ENCODE data around the gene ICAM3. TPM values are rescaled to one million over a fixed set of nuclear protein-coding genes. Genes with fewer than 3 reads are reported as not detected.
"Not testable (repeated sequence)": the region's sequence is repeated elsewhere in the genome, so short reads cannot be mapped to it uniquely, and the experiment has no call there.

The ICAM3 gene
- total RNA-seq, result 5.0 and 5.5 TPM in 2 replicates

- FAIRE-seq, result no peak
Measured at GRCh38 chr19:10339380-10339960, at the start of gene ICAM3. TSS of gene ICAM3 (minus strand) at chr19:10339624. CDS start at chr19:10339614, 10 bp downstream.

DNA sequence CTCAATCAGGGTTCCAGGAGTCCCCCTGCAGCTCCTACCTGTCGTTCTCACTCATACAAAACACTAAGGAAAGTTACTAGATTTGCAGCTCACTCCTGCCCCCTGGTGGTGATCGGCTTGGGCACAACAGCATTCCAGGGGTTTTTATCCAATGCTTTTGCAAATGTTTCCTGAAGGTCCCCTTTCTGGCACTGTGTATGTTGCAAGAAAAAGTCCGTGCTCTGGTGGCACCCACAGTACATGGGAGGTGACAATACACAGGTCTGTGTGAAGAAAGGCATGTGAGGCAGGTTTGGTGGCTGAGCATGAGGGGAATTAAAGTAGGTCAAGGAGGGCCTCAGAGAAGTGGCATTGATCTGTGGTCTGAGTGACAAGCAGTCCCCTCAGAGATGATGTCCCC, 49.5 kb upstream of the ICAM3 start:
- FAIRE-seq (peak; percentile 7), DNase-seq (ENCODE audit: low read depth) (peak; percentile 65)
- peaks cover 9% of the 10 kb centered on the region for H3K36me3 ChIP-seq (ENCODE audit: control insufficient read depth, insufficient read depth, low read length)
- H3K27me3 ChIP-seq (ENCODE audit: control insufficient read depth, insufficient read depth, low read length), result no peaks in the 10 kb centered on the region
- no peak overlapping the region for H3K4me3 ChIP-seq (ENCODE audit: low read depth, low read length)
- TF ChIP-seq, protein P1, sequence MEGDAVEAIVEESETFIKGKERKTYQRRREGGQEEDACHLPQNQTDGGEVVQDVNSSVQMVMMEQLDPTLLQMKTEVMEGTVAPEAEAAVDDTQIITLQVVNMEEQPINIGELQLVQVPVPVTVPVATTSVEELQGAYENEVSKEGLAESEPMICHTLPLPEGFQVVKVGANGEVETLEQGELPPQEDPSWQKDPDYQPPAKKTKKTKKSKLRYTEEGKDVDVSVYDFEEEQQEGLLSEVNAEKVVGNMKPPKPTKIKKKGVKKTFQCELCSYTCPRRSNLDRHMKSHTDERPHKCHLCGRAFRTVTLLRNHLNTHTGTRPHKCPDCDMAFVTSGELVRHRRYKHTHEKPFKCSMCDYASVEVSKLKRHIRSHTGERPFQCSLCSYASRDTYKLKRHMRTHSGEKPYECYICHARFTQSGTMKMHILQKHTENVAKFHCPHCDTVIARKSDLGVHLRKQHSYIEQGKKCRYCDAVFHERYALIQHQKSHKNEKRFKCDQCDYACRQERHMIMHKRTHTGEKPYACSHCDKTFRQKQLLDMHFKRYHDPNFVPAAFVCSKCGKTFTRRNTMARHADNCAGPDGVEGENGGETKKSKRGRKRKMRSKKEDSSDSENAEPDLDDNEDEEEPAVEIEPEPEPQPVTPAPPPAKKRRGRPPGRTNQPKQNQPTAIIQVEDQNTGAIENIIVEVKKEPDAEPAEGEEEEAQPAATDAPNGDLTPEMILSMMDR (IDR thresholded peaks at IDR 0.05; ENCODE audit: insufficient read depth, low read length, severe bottlenecking), result peak; percentile 87

More at GRCh38 chr19:10339380-10339960, at the start of gene ICAM3:
- DNase-seq (ENCODE audit: low read depth), result no peak
- no peaks in the 10 kb centered on the region for H3K27me3 ChIP-seq (ENCODE audit: control insufficient read depth, insufficient read depth, low read length)
- no peaks in the 10 kb centered on the region for H3K36me3 ChIP-seq (ENCODE audit: control insufficient read depth, insufficient read depth, low read length)
- TF ChIP-seq, protein P1 (IDR thresholded peaks at IDR 0.05; ENCODE audit: insufficient read depth, low read length, severe bottlenecking), result no peak
- H3K4me3 ChIP-seq (ENCODE audit: low read depth, low read length), result no peak within 1 kb of the TSS

DNA sequence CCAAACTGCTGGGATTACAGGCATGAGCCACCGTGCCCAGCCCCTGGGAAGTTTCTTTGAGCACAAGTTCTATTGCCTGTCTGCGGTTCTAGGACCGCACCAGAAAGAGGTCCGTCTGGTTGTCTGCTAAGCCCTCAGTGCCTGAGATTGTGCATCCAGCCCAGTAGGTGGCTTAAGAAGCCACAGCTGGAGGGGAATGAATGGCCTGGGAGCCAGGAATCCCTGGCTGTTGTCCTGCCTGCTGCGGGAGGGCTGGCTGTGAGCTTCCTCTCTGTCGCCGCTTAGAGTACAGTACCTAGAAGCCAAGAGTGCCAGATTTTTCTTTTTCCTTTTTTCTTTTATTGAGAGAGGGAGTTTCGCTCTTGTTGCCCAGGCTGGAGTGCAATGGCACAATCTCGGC, 45.2 kb upstream of the ICAM3 start:
- DNase-seq (ENCODE audit: low read depth), result no peak
- Histone ChIP-seq H3K27me3 (ENCODE audit: control insufficient read depth, insufficient read depth, low read length) (no peaks in the 10 kb centered on the region), H3K4me3 (ENCODE audit: low read depth, low read length) (no peak overlapping the region), H3K36me3 (ENCODE audit: control insufficient read depth, insufficient read depth, low read length) (no peaks in the 10 kb centered on the region)
- no peak for FAIRE-seq
- TF ChIP-seq, protein P1 (IDR thresholded peaks at IDR 0.05; ENCODE audit: insufficient read depth, low read length, severe bottlenecking), result no peak

GRCh38 chr19:10383223-10383499, 43.7 kb upstream of the ICAM3 start:
- not testable (repeated sequence) for FAIRE-seq; H3K27me3 ChIP-seq (ENCODE audit: control insufficient read depth, insufficient read depth, low read length); DNase-seq (ENCODE audit: low read depth); H3K36me3 ChIP-seq (ENCODE audit: control insufficient read depth, insufficient read depth, low read length); H3K4me3 ChIP-seq (ENCODE audit: low read depth, low read length)

DNA sequence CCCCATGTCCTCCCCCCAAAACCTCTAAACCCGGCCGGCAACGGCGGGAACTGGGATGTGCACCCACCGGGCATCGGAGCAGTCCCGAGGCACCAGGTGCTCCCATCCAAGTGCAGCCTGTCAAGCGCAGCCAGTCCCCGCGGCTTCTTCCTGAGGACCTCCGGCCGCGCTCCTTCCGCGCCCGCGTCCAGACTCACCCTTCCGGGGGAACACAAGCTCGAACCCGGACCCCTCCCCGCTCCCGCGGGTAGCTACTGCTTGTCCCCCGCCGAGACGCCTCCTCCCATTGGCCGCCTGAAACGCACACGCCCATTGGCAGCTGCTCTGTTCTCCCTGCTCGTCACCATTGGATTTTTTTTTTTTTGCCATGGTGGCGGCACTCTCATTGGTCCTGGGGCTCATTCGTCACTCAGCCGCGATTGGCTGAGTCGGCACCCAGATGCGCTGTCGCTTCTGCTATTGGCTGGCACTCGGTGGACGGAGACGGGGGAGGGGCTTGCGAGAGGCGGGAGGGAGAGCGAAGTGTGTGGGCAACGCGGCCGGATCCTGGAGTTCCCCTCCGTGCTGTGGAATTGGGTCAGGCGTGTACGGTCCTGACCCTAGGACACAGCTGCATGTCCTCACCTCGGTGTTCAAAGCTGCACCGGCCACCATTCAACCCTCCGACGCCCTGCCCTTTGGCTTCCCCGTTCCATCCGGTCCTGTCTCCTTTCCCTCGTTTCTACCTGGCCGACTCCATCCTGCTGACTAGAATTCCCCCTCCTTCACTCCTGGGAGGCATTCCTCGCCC, 41.1 kb upstream of the ICAM3 start, which contains the start of gene TYK2:
TYK2 (minus strand) TSS at position 260 of the 790 bp plus-strand sequence. CDS start 2,166 bp downstream, outside the sequence.
- DNase-seq (ENCODE audit: low read depth) (peak; percentile 96), FAIRE-seq (peak; percentile 18)
- TF ChIP-seq, protein P1 (IDR thresholded peaks at IDR 0.05; ENCODE audit: insufficient read depth, low read length, severe bottlenecking), result no peak
- peak within 1 kb of the TSS; percentile 98 for H3K4me3 ChIP-seq (ENCODE audit: low read depth, low read length)
- no peaks in the 10 kb centered on the region for H3K27me3 ChIP-seq (ENCODE audit: control insufficient read depth, insufficient read depth, low read length)
- peaks cover 6% of the 10 kb centered on the region for H3K36me3 ChIP-seq (ENCODE audit: control insufficient read depth, insufficient read depth, low read length)

GRCh38 chr19:10379880-10380312, 40.5 kb upstream of the ICAM3 start:
- FAIRE-seq (no peak), DNase-seq (ENCODE audit: low read depth) (no peak)
- peak overlapping the region; percentile 98 for H3K4me3 ChIP-seq (ENCODE audit: low read depth, low read length)
- H3K27me3 ChIP-seq (ENCODE audit: control insufficient read depth, insufficient read depth, low read length), result no peaks in the 10 kb centered on the region
- peaks cover 7% of the 10 kb centered on the region for H3K36me3 ChIP-seq (ENCODE audit: control insufficient read depth, insufficient read depth, low read length)
- TF ChIP-seq, protein P1 (IDR thresholded peaks at IDR 0.05; ENCODE audit: insufficient read depth, low read length, severe bottlenecking), result no peak
